ENCODE results near the gene GPRC5B.

The GPRC5B gene

DNA sequence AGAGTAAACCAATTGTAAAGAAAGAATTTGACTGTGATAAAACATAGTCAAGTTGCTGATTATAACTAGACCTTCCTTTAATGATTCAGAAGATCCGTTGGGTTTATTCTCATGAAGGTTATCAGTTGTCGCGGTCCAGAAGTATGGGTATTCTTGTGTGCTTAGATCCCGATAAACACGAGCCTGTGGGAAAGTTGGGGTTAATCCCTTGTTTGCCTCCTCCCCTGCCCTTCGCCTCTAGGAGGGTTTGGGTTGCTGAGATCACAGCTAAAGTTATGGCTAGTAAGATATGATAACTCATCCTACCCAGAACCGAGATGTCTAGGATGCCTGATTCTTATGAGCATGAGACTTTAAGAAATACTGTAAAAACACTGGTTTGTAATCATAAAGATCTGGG is 66.8 kb downstream of the GPRC5B start:
- H3K36me3 ChIP-seq (replicated peaks): no peaks in the 10 kb centered on the region
- no peak overlapping the region for H3K4me3 ChIP-seq (ENCODE audit: low read depth, low read length)
- no peak for DNase-seq
- TF ChIP-seq, protein P1, sequence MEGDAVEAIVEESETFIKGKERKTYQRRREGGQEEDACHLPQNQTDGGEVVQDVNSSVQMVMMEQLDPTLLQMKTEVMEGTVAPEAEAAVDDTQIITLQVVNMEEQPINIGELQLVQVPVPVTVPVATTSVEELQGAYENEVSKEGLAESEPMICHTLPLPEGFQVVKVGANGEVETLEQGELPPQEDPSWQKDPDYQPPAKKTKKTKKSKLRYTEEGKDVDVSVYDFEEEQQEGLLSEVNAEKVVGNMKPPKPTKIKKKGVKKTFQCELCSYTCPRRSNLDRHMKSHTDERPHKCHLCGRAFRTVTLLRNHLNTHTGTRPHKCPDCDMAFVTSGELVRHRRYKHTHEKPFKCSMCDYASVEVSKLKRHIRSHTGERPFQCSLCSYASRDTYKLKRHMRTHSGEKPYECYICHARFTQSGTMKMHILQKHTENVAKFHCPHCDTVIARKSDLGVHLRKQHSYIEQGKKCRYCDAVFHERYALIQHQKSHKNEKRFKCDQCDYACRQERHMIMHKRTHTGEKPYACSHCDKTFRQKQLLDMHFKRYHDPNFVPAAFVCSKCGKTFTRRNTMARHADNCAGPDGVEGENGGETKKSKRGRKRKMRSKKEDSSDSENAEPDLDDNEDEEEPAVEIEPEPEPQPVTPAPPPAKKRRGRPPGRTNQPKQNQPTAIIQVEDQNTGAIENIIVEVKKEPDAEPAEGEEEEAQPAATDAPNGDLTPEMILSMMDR (IDR thresholded peaks at IDR 0.05; ENCODE audit: low read depth, low read length, missing control alignments): no peak
- no peak overlapping the region for H3K27ac ChIP-seq
- H3K27me3 ChIP-seq (replicated peaks): no peaks in the 10 kb centered on the region
- in situ Hi-C loops (cut with HindIII; ENCODE audit: low pct_ligation_motif_present, low sequenced_read_pairs): no loop called here

GRCh38 chr16:19817122-19817521 is 67.5 kb downstream of the GPRC5B start:
- TF ChIP-seq, protein P1 (IDR thresholded peaks at IDR 0.05; ENCODE audit: low read depth, low read length, missing control alignments): no peak
- no peaks in the 10 kb centered on the region for H3K36me3 ChIP-seq (replicated peaks)
- in situ Hi-C loops (cut with HindIII; ENCODE audit: low pct_ligation_motif_present, low sequenced_read_pairs): no loop called here
- no peaks in the 10 kb centered on the region for H3K27me3 ChIP-seq (replicated peaks)
- H3K27ac ChIP-seq: no peak overlapping the region
- no peak overlapping the region for H3K4me3 ChIP-seq (ENCODE audit: low read depth, low read length)
- no peak for DNase-seq

GRCh38 chr16:19815418-19815817 is 69.2 kb downstream of the GPRC5B start:
- no peak overlapping the region for H3K27ac ChIP-seq
- H3K27me3 ChIP-seq (replicated peaks): no peaks in the 10 kb centered on the region
- TF ChIP-seq, protein P1 (IDR thresholded peaks at IDR 0.05; ENCODE audit: low read depth, low read length, missing control alignments): no peak
- in situ Hi-C loops (cut with HindIII; ENCODE audit: low pct_ligation_motif_present, low sequenced_read_pairs): no loop called here
- no peaks in the 10 kb centered on the region for H3K36me3 ChIP-seq (replicated peaks)
- no peak overlapping the region for H3K4me3 ChIP-seq (ENCODE audit: low read depth, low read length)
- no peak for DNase-seq

DNA sequence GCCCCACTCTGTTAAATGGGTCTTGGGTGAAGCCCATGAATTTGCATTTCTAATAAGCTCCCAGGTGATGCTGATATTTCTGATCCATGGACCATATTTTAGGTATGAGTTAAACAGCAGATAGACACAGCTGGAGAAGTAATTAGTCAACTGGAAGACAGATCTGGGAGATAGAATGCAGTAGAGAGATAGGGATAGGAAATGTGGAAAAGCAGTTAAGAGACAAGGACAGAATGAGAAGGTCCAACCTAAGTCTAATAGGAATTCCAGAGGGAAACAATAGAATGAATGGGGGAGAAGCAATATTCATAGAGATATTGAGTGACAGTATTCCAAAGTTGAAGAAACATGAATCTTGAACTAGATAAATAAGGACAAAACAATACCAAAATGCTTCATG is 71.7 kb downstream of the GPRC5B start:
- DNase-seq: no peak
- H3K27me3 ChIP-seq (replicated peaks): no peaks in the 10 kb centered on the region
- TF ChIP-seq, protein P1 (IDR thresholded peaks at IDR 0.05; ENCODE audit: low read depth, low read length, missing control alignments): no peak
- in situ Hi-C loops (cut with HindIII; ENCODE audit: low pct_ligation_motif_present, low sequenced_read_pairs): no loop called here
- no peaks in the 10 kb centered on the region for H3K36me3 ChIP-seq (replicated peaks)
- no peak overlapping the region for H3K27ac ChIP-seq
- no peak overlapping the region for H3K4me3 ChIP-seq (ENCODE audit: low read depth, low read length)

DNA sequence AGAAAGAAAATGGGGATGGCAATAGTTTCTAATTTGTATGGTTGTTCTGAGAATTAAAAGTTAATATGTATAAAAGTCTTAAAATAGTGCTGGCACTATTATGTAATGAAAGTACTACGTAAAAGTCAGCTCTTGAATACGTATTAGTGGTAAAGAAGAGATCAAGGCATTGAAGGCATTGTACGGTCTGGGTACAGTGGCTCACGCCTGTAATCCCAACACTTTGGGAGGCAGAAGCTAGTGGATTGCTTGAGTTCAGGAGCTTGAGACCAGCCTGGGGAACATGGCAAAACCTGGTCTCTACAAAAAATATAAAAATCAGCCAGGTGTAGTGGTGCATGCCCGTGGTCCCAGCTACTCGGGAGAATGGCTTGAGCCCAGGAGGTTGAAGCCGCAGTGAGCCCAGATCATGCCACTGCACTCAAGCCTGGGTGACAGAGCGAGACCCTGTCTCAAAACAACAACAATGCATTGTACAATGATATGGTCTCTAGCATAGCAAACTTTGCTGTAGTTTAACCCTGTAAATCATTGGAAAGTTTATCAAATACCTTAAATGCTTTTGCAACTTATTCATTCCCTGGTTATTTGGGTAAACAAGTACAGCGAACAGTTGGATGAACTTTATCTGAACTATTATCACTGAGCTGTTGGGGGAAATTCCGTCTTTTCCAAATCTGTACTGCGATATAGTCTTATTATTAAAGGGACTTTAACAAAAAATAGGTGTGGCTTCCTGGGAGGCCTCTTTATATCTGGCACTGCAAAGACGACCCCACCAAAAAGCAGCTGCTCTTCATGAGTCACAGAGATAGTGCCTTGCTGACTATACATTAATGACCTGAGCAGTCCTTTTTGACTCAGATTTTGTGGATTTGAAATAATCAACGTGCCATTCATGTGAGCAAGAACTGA is 73.6 kb downstream of the GPRC5B start:
- Histone ChIP-seq H3K27ac (peak overlapping the region; percentile 84), H3K27me3 (replicated peaks) (no peaks in the 10 kb centered on the region), H3K36me3 (replicated peaks) (no peaks in the 10 kb centered on the region), H3K4me3 (ENCODE audit: low read depth, low read length) (no peak overlapping the region)
- in situ Hi-C loops (cut with HindIII; ENCODE audit: low pct_ligation_motif_present, low sequenced_read_pairs): no loop called here
- DNase-seq: peak; percentile 94
- TF ChIP-seq, protein P1 (IDR thresholded peaks at IDR 0.05; ENCODE audit: low read depth, low read length, missing control alignments): no peak
